Mesenteric fat pad (tissue), 1 donor: ENCODE data around the gene TFAP2B. TPM values are rescaled to one million over a fixed set of nuclear protein-coding genes. Genes with fewer than 3 reads are reported as not detected.

Experiments used
- DNase-seq: peaks from one replicate; pipeline ENCODE4 v3.0.0-alpha.2; 2020; ENCODE audit warnings: low spot score
- total RNA-seq: library from RNA; stranded (reverse); fragmentation: NEBNext Ultra II Directional; extraction: Animal tissue kit (Norgen Biotek cat#: 25700); gene quantifications from one replicate; pipeline ENCODE4 v1.2.1, GENCODE V29; 2021
- donor health status: DM: yes; HTN: yes; CAD: no.

Gene TFAP2B
- total RNA-seq, 1 donor from 2014 or later: not detected

DNA sequence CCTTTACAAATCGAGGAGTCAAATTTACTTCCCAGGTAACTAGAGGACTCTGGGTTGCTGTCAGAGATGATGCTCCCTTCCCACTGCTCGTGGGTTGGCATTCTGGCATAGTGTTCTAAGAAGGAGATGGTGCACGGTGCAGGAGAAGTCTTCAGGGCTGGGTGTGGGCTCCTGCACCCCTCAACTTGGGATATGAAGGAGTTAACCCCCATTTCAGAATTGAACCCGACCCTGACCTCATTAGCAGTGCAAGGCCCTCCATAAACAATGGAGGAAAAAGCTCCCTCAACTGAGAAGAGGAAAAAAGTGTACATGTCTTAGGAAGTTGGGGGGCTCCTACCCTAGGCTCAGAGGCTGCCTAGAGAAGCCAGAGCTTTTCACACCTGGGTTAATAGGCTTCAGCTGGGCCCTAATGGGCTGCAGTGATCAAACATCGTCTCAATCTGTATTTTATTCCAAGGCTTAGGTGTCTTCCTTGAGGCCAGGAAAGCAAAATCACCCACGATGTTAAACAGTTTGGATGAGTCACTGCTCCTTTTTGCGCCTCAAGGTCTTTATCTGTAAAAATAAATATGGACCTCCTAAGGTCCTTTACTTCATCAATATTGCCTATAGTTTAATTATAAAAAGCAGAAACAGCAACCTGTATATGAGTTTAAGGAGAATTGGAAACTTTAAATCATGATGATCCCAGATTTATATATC lies 29.4 kb downstream of the TFAP2B start:
- DNase-seq: no peak

DNA sequence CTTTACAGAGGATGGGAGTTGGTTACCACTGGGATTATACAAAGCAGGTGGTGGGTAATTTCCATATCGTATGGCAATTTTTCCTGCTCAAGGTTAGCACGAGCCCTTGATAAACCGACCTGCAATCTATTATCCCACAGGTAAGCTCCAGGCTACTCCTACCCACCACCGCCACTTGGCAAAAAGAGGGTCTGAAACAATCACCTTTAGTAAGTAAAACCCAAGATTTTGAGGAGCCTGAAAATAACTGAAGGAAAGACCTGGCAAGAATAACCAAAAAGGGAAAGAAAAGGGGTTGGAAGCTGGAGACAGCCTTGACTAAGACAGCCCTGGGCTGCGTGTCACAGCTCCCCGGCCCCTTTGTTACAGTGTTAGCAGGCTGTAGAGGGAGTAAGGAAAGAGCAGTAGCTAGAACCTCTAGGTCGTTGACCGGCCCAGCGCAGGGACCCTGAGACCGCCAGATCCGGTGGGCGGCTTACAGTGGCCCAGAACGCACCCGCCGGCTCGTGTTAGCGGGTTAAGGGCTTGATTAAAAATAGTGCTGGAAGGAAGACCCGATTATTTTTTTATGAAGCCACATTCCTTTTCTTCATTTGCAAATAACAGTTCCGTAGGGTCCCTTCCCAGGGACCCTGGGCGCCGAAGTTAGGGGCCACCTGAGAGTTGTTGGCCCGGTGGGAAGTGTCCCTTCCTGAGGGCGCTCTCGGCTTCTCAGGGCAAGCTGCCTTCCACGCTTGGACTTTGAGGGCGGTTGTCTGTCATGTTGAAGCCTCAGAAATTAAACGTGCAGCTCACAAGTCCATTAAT lies 30.5 kb downstream of the TFAP2B start:
- no peak for DNase-seq

DNA sequence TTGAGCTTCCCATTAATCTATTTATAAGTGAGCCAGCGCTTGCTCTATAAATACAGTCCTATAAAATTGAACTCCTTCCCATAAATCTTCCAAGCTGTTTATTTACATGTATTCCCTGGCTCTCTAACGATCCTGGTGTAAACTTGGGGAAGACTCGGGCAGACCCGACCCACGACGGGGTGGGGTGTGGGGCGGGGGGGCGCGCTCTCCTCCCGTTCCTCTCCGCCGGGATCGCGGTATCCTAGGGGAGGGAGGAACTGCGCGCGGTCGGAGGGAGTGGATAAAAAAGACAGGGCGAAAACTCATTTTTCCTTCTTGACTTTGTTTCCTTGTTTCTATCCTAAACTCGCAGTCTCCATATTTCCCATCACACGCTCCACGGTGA lies 31.1 kb downstream of the TFAP2B start:
- DNase-seq: no peak

DNA sequence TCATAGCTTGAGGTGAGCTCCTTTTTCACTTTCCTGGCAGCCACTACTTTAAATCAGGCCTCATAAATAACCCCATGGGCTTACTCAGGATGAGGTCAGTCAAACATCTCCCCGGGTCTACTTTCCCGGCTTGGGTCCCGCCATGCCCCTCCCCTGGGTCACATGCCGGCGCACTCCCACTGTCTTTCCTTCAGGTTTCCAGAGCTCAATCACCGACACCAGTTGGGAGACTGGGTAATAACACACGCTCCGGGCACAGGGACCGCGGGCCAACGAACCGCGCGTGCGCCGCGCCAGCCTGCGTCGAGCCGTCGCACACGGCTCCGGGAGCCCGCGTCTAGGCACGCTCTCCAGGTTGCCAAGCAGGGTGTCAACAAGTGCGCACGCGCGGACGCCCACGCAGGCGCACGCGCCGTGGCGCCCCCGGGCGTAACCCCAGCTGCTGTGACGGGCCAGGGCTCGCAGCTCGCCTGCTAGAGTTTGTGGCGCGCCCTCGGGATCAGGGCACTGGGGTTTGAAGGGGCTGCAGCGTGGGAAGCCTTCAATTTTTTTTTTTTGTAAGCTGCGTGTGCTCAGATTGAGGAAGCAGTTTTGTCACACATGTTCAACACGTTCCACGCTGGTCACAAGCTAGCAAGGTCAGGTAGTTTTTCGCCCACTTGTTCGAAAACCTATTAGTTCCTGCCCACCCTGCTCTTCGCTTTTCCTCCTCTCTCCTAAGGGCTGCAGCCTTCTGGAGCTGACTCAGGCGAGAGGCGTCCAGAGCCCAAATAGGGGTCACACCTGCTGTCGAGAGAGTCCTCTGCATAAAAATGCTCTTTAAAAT lies 31.8 kb downstream of the TFAP2B start:
- DNase-seq: no peak

DNA sequence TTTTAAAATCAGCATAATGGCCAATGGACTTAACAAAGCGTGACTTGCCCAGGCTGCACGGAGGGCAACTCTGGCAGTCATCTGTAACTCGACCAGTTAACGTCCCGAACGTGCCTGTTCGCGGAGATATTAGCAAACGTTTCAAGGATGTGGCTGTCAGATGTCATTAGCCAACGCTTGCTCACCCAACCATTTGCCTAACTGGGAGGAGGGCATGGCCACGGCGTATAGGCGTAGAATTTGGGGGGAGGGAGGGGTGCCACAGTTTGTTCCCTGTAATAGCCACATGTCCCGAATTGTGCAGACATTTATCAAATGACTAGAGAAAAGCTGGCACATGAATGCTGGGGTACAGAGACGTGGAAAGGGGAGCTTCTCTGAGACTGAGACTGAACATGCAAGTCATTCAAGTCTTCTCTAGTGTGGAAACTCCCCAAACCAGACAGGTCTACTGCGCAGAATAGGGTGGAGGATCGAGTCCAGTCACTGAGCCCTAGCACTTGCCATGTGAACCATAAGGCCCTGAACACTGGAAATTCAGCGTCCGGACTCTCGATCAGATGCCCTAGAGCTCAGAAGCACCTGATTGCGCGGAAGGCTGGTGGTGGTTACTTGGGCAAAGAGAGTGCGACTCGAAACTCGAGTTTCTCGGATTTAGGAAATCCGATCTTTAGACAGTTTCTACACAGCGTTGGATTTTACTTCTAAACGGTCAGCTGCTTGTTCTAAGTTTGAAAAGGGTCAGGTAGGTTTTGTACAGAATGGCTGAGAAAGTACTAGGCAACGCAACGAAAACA lies 32.6 kb downstream of the TFAP2B start:
- no peak for DNase-seq

DNA sequence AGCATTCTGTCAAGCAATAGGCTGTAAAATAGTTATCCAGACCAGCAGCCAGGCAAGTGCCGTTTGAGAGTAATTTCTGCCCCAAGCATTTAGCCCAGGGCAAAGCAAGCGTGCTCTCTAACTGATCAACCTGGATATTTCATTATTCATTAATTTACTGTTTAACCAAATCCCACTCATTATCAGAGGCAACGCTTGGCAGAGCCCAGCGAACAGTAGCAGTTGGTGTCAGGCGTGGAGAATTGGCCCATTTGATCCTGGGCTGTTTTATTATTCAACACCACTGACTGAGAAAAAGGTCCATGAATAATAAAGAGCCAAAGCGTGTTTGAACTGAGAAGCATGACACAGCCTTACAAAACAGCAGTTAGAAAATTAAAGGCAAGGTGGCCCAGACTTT lies 35.3 kb downstream of the TFAP2B start:
- DNase-seq: no peak

DNA sequence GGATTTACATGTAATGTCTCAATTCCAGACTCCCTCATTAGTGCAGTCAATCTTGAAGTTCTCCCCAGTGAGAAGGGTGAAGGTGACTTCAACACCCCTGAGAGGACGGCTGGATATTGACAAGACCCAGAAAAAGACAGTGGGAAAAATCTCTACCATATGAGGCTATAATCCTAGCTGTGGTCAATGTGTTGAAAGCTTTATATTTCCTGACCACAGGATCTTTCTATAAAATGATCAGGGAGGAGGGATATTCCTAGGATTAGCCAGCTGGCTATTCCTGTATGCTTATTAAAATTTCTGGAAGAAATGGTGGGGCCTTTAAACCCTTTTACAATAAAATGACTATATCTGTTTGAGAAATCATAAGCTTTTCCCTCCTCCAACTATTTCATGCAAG lies 43.0 kb downstream of the TFAP2B start:
- no peak for DNase-seq

DNA sequence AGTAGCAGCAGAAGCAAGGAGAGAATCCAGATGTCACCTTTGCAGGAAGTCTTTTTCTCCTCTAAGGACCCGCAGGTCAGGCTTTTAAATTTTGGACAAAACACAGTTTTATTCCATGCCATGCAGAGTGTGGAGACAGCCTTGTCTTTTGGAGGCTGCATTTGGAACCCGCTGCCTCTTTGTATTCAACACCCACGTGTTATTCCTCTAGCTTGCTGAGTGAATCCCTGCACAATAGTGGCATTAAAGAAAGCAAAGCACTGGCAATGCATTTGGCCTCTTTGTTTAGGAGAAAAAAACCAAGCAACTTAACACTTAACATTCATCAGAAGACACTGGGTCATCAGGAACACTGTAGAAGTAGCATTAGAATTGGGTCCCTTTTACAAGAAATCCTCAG lies 43.5 kb downstream of the TFAP2B start:
- no peak for DNase-seq

DNA sequence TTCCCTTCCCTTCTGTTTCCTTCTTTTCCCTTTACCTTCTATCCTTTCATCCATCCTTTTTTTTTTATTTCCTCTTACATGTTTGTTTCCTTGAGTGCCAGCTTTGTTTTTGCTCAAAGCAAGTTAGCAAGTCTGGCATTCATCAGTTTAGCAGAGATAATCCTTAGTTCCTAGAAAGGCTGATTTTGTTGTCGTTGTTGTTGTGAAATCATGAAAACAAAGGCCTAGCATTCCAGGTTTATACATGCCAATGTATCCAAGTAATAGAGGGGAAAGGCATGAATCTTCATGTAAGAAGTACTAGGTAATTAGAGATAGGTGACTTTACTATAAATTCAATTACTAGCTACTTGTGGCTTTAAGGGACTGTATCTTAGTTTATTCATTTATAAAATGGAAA lies 45.9 kb downstream of the TFAP2B start:
- DNase-seq: no peak

DNA sequence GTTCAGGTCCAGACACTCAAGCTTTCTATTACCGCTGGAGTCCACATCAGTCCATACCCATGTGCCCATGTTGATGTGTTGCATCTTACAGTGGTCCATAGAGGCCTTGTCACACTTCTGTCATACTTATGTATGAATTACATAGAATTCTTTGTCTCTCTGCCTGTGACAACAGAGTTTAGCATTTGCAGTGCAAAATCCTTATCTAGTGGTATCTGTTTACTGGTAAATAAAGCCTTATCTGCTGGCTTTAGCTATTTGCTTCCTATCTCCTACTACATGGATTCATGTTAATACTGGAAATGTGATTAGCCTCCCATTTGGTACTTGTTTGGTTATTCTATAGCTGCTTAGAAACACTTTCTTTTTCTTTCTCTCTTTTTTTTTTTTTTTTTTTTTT lies 49.8 kb downstream of the TFAP2B start:
- no peak for DNase-seq

DNA sequence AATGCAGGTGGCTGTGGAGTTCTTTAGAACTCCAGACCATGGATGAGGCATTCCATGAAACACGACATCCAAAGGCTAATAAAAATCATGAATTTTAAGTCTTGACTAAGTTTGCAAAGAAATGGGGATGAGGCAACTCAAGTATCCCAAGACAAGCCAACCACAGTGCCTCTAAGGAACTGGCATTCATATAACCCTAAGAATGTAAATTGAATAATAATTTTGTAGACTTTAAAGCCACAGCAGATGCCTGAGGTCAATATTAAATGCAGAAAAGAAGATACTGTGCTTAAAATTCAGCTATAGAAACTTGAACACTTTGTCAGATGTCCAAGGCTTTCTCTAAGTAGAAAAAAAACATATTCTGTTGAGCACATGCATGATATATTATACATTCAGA lies 54.5 kb downstream of the TFAP2B start:
- DNase-seq: no peak

DNA sequence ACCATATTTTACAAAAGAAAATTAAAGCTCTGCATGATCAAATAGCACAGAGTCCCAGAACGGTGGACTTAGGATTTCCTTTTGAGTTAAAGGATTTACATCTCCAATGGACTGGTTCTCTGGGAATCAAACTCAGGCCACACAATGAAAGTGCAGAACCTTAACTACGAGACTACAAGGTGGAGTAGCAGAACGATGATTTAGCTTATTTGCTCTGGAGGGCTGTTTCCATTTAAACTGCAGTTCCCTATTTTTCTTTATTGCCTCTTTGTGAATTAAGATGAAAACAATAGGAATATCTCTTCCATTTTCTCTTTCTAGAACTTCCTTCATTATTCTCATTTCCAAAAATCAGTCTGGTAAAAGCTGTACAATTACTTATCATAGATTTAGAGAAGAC lies 65.7 kb downstream of the TFAP2B start:
- DNase-seq: no peak

DNA sequence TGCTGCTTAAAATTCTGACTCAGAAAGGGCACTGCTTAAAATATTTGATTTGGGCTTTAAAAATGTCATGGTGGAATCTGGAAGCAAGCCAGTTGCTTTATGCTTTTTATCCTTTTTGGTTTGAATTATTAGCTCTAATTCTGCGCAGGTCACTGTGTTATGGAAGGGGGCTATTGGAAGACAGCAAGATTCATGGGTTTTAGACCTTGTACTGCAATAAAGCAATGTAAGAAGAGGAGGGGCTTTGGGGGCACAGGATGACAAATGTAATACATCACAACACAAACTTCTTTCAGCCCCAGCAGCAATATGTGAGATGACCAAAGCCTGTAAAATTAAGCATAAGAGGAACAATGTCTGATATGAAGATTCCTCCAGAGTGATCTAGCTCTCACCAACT lies 68.4 kb downstream of the TFAP2B start:
- DNase-seq: no peak

DNA sequence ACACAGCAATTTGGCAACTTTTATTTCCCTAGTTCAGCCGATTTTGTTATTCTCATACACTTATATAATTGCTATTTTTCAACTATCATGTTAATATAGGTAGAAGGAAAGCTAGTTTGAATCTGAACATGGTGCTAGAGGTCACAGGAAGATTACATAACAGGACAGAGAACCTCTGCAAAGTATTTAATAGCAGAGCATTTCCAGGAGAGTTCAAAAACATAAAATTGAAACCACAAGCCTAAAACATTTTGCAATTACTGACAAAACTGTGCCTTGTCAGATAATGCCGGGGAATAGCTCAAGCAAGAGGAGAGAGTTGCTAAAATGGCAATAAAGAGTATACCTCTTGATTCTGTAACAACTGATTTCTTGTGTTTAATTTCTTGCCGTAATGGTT lies 70.8 kb downstream of the TFAP2B start:
- no peak for DNase-seq

DNA sequence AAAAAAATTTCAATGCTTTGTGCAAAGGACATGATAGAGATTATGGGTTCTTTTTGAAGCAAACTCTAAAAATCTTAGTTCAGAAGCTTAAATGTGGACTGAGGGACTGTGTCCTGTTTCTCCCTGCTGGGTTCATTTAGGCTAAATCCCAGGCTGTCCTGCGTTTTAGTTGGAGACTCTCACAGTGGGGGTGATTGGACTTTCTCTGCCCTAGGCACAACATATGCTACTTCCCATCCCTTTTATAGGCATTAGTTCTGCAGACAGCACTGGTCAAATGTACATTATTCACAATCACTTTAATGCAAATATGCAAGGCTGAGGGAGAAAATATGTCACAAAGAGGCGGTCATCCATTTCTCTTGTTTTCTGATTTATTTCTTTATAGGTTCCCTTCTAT lies 71.3 kb downstream of the TFAP2B start:
- no peak for DNase-seq

DNA sequence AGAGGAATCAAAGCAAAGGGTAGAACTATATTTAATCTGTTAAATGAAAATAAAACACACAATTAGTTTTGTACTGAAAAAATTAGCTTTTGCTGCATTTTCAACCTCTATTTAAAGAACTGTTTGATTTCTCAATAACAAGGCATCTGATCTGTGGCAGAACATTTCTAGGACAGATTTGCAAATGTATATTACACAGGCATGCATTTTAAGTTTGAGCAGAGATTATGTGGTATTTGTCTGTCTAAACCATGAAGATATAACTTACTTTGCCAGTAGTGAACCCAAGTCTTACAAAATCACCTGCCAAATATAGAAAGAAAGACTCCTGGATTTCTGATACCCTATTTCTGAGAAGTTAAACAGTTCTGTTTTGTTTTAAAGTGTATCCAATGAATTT lies 71.9 kb downstream of the TFAP2B start:
- DNase-seq: no peak

DNA sequence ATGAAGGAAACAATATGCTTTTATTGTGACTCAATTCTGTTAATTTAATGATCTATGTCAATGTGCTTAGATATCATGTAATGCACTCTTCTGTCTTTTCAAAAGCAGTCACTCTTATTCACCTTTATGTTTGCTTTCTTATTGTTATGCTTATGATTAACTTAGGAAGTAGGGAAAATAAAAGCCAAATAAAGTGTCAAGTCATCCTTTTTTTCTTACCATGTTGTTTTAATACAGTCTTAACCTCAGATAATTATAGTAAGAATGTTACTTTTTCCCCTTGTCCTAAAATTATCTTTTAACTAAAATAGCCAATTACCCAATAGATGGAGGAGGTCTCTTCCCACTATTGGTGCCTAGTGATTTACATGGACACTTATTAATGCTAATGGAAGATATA lies 72.6 kb downstream of the TFAP2B start:
- no peak for DNase-seq
